CD4-positive, alpha-beta T cell (primary cell): ENCODE data around the gene STRA6. TPM values are rescaled to one million over a fixed set of nuclear protein-coding genes. Genes with fewer than 3 reads are reported as not detected.

Experiments
- ATAC-seq: fragments of 200-7000 bp; cut with Tn5 transposase; one replicate; pipeline ENCODE4 v1.10.0; 2022; ENCODE audit warnings: mild to moderate bottlenecking; ENCODE audit not compliant: poor library complexity
- CTCF ChIA-PET: fragments of 350-600 bp; sonication (Branson Sonifier 250); formaldehyde crosslinking; loops from one replicate; lab custom pipeline; 2021; ENCODE audit warnings: antibody characterized with exemption, inconsistent platforms; lab: Charles Lee
- POLR2A ChIA-PET: fragments of 350-600 bp; sonication (Branson Sonifier 250); formaldehyde crosslinking; loops from one replicate; lab custom pipeline; 2021; ENCODE audit warnings: antibody characterized with exemption, inconsistent platforms; lab: Charles Lee
- DNase-seq, 14 experiments: peaks; one replicate each; pipeline ENCODE4 v3.0.0-alpha.2; 2013 to 2020; ENCODE audit warnings: mixed read lengths in 2 of 14
- H3K27ac ChIP-seq, 2 donors: one replicate each; pipeline versions ENCODE4 v1.5.1 to v1.7.0; 2013; ENCODE audit warnings: low read length in 2 of 2, low read depth in 1 of 2, mild to moderate bottlenecking in 1 of 2
- H3K27me3 ChIP-seq, 2 experiments: 1 replicate in 1 of 2; 2 replicates in 1 of 2; pipeline versions ENCODE4 v1.6.1 to v1.7.0; 2013; ENCODE audit warnings: low read length in 2 of 2, control low read depth in 1 of 2, mild to moderate bottlenecking in 1 of 2, moderate library complexity in 1 of 2; ENCODE audit not compliant: insufficient read depth in 2 of 2, control insufficient read depth in 1 of 2
- H3K36me3 ChIP-seq: one replicate; pipeline ENCODE4 v1.6.1; 2013; ENCODE audit warnings: low read length, control low read depth; ENCODE audit not compliant: insufficient read depth
- H3K4me1 ChIP-seq: one replicate; pipeline ENCODE4 v1.6.1; 2013; ENCODE audit warnings: low read length, control low read depth; ENCODE audit not compliant: insufficient read depth
- H3K4me3 ChIP-seq: one replicate; pipeline ENCODE4 v1.5.1; 2013; ENCODE audit warnings: mild to moderate bottlenecking, low read length, moderate library complexity
- H3K9me3 ChIP-seq, 2 experiments: 1 replicate in 1 of 2; 2 replicates in 1 of 2; pipeline versions ENCODE4 v1.6.1 to v1.7.0; 2013; ENCODE audit warnings: low read length in 2 of 2, mild to moderate bottlenecking in 2 of 2, control low read depth in 1 of 2, moderate library complexity in 1 of 2; ENCODE audit not compliant: control insufficient read depth in 1 of 2, insufficient read depth in 1 of 2
- H3K27ac Mint-ChIP-seq: one replicate; pipeline ENCODE4 v1.8.0; 2020; ENCODE audit warnings: mixed read lengths
- H3K27me3 Mint-ChIP-seq: one replicate; pipeline ENCODE4 v1.8.0; 2021; ENCODE audit warnings: mixed read lengths
- H3K36me3 Mint-ChIP-seq: one replicate; pipeline ENCODE4 v1.8.0; 2021; ENCODE audit warnings: low read depth, mixed read lengths
- H3K4me1 Mint-ChIP-seq: one replicate; pipeline ENCODE4 v1.8.0; 2021; ENCODE audit warnings: low read depth, mixed read lengths
- H3K4me3 Mint-ChIP-seq: one replicate; pipeline ENCODE4 v1.8.0; 2020; ENCODE audit warnings: mild to moderate bottlenecking, mixed read lengths
- H3K9me3 Mint-ChIP-seq: one replicate; pipeline ENCODE4 v1.8.0; 2020; ENCODE audit warnings: mixed read lengths
- intact Hi-C, 2 experiments: fragments of 100-400 bp; cut with DNase I in 1 of 2; cut with micrococcal nuclease in 1 of 2; formaldehyde crosslinking; loops; one replicate each; pipeline versions ENCODE4 v1.15.1 to v1.9.0; 2023 to 2025; cut with DNase I, micrococcal nuclease
- total RNA-seq, 174 experiments: library from RNA in 2 of 174; stranded (reverse) in 2 of 174; gene quantifications; one replicate each; pipeline ENCODE4 v1.2.3 and lab custom pipeline; 2021 to 2026
- TF ChIP-seq, protein P1 (sequence below): fragments of 200-600 bp; IDR thresholded peaks from one replicate; pipeline ENCODE4 v1.8.0; 2022; ENCODE audit warnings: antibody characterized with exemption, mild to moderate bottlenecking

STRA6 gene
- total RNA-seq, 2 experiments from 2014 or later = not detected

DNA sequence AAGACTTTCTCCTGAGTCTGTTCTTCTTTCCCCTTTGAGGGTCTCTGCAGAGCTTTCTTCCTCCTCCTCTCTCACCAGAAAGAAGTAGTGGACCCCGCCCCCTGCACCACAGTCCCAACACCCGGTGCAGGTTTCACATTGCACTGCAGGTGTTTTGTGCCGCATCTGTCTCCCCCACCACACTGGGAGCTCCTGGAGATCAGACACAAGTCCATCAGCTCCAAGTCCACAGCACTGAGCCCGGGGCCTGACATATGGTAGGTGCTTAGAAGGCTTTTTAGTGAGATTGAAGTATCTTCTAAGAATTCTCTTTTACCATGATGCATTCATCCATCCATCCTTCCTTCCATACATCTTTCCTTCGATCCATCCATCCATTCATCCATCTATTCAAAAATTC is 9.8 kb downstream of the STRA6 start:
- Histone ChIP-seq H3K4me1 (no peaks in the 10 kb centered on the region), H3K27me3 (no peaks in the 10 kb centered on the region), H3K27ac (no peak overlapping the region), H3K4me3 (no peak overlapping the region), H3K9me3 (no peaks in the 10 kb centered on the region), H3K36me3 (no peaks in the 10 kb centered on the region)
- intact Hi-C loops = no loop called here
- H3K36me3 Mint-ChIP-seq = no peaks in the 10 kb centered on the region
- no peak overlapping the region for H3K27ac Mint-ChIP-seq
- ChIA-PET CTCF (no interaction called here), POLR2A (no interaction called here)
- no peak for DNase-seq
- no peak for ATAC-seq
- TF ChIP-seq, protein P1, sequence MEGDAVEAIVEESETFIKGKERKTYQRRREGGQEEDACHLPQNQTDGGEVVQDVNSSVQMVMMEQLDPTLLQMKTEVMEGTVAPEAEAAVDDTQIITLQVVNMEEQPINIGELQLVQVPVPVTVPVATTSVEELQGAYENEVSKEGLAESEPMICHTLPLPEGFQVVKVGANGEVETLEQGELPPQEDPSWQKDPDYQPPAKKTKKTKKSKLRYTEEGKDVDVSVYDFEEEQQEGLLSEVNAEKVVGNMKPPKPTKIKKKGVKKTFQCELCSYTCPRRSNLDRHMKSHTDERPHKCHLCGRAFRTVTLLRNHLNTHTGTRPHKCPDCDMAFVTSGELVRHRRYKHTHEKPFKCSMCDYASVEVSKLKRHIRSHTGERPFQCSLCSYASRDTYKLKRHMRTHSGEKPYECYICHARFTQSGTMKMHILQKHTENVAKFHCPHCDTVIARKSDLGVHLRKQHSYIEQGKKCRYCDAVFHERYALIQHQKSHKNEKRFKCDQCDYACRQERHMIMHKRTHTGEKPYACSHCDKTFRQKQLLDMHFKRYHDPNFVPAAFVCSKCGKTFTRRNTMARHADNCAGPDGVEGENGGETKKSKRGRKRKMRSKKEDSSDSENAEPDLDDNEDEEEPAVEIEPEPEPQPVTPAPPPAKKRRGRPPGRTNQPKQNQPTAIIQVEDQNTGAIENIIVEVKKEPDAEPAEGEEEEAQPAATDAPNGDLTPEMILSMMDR = no peak
- H3K4me1 Mint-ChIP-seq = no peaks in the 10 kb centered on the region
- H3K4me3 Mint-ChIP-seq = no peak overlapping the region
- H3K9me3 Mint-ChIP-seq = no peaks in the 10 kb centered on the region
- no peaks in the 10 kb centered on the region for H3K27me3 Mint-ChIP-seq

DNA sequence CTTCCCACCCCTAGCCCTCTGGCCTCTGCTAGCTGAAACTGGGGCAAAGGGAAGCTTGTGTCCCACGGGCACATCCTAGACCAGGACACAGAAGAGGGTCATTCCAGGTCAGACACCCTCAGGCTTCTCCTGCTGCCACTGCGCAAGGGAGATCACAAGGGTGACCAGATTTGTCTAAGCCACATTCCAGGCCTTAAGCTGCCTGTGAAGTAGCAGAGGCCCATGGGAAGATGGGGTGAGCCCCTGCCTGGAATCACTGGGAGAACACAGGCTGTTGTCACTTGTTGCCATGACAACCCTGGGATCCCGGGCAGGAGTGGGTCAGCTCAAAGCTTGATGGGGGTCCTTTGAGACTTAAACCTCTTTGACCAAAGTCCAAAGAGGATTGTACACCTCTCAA is 10.8 kb downstream of the STRA6 start:
- Mint-ChIP-seq H3K36me3 (no peaks in the 10 kb centered on the region), H3K9me3 (no peaks in the 10 kb centered on the region), H3K27ac (no peak overlapping the region), H3K4me3 (no peak overlapping the region), H3K27me3 (no peaks in the 10 kb centered on the region), H3K4me1 (no peaks in the 10 kb centered on the region)
- CTCF ChIA-PET = no interaction called here
- Histone ChIP-seq H3K4me3 (no peak overlapping the region), H3K27ac (no peak overlapping the region), H3K36me3 (no peaks in the 10 kb centered on the region), H3K9me3 (no peaks in the 10 kb centered on the region), H3K27me3 (no peaks in the 10 kb centered on the region), H3K4me1 (no peaks in the 10 kb centered on the region)
- ATAC-seq (no peak), DNase-seq (no peak)
- POLR2A ChIA-PET = no interaction called here
- intact Hi-C loops = no loop called here
- TF ChIP-seq, protein P1 = no peak

DNA sequence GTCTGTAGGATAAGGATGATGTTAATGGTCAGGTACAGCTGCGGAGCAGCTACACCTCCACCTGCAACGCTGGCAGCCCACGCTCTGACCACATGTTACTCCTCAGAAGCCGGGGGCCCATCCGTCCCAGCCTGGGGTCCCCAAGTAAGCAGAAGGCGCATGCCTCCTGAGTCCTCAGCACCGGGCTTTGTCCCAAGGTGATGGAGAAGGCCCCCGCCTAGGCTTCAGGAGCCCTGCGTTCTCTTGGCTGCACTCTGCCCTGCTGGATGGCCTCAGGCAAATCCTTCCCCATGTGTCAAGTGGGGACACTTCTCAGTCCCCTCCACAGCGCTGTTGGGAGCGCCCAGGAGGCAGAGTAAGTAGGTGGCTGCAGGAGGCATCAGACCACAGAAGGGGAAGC is 14.4 kb downstream of the STRA6 start:
- Mint-ChIP-seq H3K4me1 (no peaks in the 10 kb centered on the region), H3K36me3 (no peaks in the 10 kb centered on the region), H3K9me3 (no peaks in the 10 kb centered on the region), H3K27ac (no peak overlapping the region), H3K4me3 (no peak overlapping the region), H3K27me3 (no peaks in the 10 kb centered on the region)
- TF ChIP-seq, protein P1 = no peak
- intact Hi-C loops = no loop called here
- H3K27me3 ChIP-seq = no peaks in the 10 kb centered on the region
- no peaks in the 10 kb centered on the region for H3K9me3 ChIP-seq
- H3K4me3 ChIP-seq = no peak overlapping the region
- ATAC-seq = no peak
- CTCF ChIA-PET = no interaction called here
- POLR2A ChIA-PET = no interaction called here
- H3K27ac ChIP-seq = no peak overlapping the region
- no peaks in the 10 kb centered on the region for H3K4me1 ChIP-seq
- no peak for DNase-seq
- no peaks in the 10 kb centered on the region for H3K36me3 ChIP-seq
